ENCODE data around the gene IDH3A.

The IDH3A gene

DNA sequence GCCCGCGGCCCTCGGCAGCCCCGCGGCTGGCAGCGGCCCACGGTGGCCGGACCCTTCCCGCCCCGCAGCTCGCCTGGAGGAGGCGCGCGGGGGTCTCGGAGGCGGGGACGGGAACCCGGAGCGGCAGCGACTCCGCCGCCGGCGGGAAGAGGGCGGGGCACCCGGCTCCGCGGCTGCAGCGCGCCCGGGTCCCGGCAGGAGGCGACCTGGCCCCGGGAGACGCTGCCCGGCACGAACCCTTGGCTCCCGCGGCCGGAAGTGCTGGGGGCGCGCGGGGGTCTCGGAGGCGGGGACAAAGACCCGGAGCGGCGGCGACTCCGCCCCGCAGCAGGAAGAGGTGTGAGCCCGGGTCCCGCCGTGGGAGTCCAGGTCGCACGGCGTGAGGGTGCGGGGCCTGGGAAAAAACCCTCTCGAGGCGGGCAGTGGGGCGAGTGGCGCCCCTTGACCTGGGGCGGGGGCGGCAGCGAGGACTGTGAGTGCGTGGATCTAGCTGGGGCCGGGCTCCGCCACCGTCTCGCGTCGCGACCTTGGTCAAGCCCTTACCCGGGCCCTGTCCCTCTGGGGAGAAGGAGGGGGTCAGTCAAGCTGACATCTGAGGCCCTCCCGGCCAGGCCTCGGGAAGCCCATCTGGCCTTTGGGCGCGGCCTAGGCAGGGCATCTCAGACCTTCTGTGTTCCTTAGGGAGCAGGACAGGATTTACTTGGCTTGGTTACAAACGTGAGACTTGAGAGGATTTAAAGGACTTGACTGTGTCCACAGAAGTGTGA lies 17.7 kb upstream of the IDH3A start, which contains the start of gene CIB2:
CIB2 (minus strand) TSS at position 151 of the 767 bp plus-strand sequence. CDS start 230 bp downstream, outside the sequence.
- TF ChIP-seq CTCF (IDR thresholded peaks at IDR 0.05; ENCODE audit: low read depth, low read length): peak; percentile 36
- H3K27me3 ChIP-seq: no peaks in the 10 kb centered on the region
- H3K4me3 ChIP-seq (ENCODE audit: low read depth, low read length): peak within 1 kb of the TSS; percentile 79
- no peaks in the 10 kb centered on the region for H3K9me3 ChIP-seq
- DNase-seq: peak; percentile 87
- H3K4me1 ChIP-seq: no peaks in the 10 kb centered on the region
- no peaks in the 10 kb centered on the region for H3K36me3 ChIP-seq

GRCh38 chr15:78133801-78134200 lies 15.4 kb upstream of the IDH3A start:
- no peaks in the 10 kb centered on the region for H3K36me3 ChIP-seq
- TF ChIP-seq CTCF (IDR thresholded peaks at IDR 0.05; ENCODE audit: low read depth, low read length): no peak
- H3K4me3 ChIP-seq (ENCODE audit: low read depth, low read length): no peak overlapping the region
- no peaks in the 10 kb centered on the region for H3K4me1 ChIP-seq
- no peaks in the 10 kb centered on the region for H3K9me3 ChIP-seq
- no peak for DNase-seq
- H3K27me3 ChIP-seq: no peaks in the 10 kb centered on the region

GRCh38 chr15:78139578-78139977 lies 9.6 kb upstream of the IDH3A start:
- Histone ChIP-seq H3K36me3 (no peaks in the 10 kb centered on the region), H3K4me1 (no peaks in the 10 kb centered on the region; the same call in 1 of the 2 replicates), H3K9me3 (no peaks in the 10 kb centered on the region), H3K27me3 (no peaks in the 10 kb centered on the region), H3K4me3 (ENCODE audit: low read depth, low read length) (no peak overlapping the region)
- no peak for DNase-seq
- no peak for TF ChIP-seq CTCF (IDR thresholded peaks at IDR 0.05; ENCODE audit: low read depth, low read length)

- Histone ChIP-seq H3K4me3 (ENCODE audit: low read depth, low read length) (no peak overlapping the region), H3K4me1 (no peaks in the 10 kb centered on the region; the same call in 1 of the 2 replicates), H3K27me3 (no peaks in the 10 kb centered on the region), H3K9me3 (no peaks in the 10 kb centered on the region), H3K36me3 (no peaks in the 10 kb centered on the region)
- DNase-seq: no peak
- no peak for TF ChIP-seq CTCF (IDR thresholded peaks at IDR 0.05; ENCODE audit: low read depth, low read length)
These were observed 8.9 kb upstream of the IDH3A start for GRCh38 chr15:78140292-78140691.

GRCh38 chr15:78142332-78142731 lies 6.8 kb upstream of the IDH3A start:
- Histone ChIP-seq H3K4me1 (no peaks in the 10 kb centered on the region; the same call in 1 of the 2 replicates), H3K27me3 (no peaks in the 10 kb centered on the region), H3K4me3 (ENCODE audit: low read depth, low read length) (no peak overlapping the region), H3K36me3 (no peaks in the 10 kb centered on the region), H3K9me3 (no peaks in the 10 kb centered on the region)
- TF ChIP-seq CTCF (IDR thresholded peaks at IDR 0.05; ENCODE audit: low read depth, low read length): no peak
- DNase-seq: no peak

GRCh38 chr15:78146425-78147154 lies 2.6 kb upstream of the IDH3A start:
- Histone ChIP-seq H3K36me3 (no peaks in the 10 kb centered on the region; the same call in 1 of the 2 replicates), H3K27me3 (no peaks in the 10 kb centered on the region), H3K9me3 (no peaks in the 10 kb centered on the region), H3K4me1 (no peaks in the 10 kb centered on the region), H3K4me3 (ENCODE audit: low read depth, low read length) (no peak overlapping the region)
- DNase-seq: no peak
- no peak for TF ChIP-seq CTCF (IDR thresholded peaks at IDR 0.05; ENCODE audit: low read depth, low read length)
